NCI-H2081 (cell line): ENCODE data around the gene ZNF462.
"Not testable (repeated sequence)": the region's sequence is repeated elsewhere in the genome, so short reads cannot be mapped to it uniquely, and the experiment has no call there.

ENCODE experiments used
- DNase-seq, 2 experiments: peaks; one replicate each; lab custom pipeline; 2025; lab: John Stamatoyannopoulos, UW

Gene ZNF462

DNA sequence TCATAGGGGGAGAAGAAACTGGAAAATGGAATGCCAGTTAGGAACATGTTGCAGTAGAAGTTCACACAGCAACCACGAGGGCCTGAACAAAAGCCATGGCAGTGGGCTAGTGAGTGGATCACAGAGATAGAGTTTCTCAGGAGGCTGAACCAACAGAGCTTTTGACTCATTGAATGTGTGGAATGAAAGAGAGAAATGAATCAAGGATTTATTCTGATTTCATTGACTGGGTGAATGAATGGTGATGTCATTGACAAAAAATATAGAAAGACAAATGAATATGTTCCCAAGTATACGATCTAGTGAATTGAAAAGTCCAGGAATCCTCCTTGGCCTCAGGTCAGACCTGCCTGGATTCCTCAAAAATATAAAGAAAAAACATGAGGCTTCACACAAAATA, 99.2 kb downstream of the ZNF462 start:
- DNase-seq, result no peak

DNA sequence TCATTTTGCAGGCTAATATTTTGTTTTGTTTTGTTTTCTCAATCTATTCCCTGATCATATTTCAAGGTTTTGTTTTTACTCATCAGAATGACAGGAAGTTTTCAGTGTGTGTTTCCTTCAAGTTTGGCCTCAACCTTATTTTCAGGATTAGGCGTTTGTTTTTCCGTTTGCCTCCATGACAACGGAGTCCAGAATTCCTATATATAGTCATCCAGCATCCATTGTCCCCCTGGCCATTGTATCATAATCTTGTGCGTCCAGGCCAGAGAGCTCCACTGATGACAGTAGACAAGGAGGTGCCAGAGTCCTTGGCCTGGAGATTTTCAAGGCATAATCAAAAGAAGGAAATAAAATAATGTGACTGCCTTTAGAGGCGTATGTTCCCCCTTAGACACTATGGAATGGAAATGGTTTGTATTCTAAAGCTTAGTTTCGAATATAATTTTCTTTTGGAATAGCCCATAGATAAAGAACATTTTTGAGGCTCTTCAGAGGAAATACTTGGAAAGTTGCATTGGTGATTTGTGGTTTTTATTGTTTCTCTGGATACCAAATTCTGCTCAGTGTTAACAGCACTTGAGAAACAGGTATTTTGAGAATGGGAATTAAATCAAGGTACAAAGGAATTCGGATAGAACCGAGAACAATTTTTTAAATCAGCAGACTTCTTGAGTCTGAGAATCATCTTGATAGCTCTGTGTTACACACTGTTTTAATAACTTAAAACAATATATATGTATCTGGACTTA, 99.8 kb downstream of the ZNF462 start:
- no peak for DNase-seq

DNA sequence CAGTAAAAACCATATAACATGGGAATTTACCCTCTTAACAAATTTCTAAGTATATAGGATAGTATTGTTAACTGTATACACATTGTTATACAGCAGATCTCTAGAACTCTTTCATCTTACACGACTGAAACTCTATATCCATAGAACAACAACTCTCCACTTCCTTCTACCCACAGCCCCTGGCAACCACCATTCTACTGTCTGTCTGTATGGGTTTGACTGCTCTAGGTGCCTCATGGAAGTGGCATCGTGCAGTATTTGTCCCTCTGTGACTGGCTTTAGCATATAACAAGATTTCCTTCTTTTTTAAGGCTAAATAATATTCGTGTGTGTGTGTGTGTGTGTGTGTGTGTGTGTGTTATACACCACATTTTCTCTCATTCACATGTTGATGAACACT, 100.7 kb downstream of the ZNF462 start:
- DNase-seq, result no peak

DNA sequence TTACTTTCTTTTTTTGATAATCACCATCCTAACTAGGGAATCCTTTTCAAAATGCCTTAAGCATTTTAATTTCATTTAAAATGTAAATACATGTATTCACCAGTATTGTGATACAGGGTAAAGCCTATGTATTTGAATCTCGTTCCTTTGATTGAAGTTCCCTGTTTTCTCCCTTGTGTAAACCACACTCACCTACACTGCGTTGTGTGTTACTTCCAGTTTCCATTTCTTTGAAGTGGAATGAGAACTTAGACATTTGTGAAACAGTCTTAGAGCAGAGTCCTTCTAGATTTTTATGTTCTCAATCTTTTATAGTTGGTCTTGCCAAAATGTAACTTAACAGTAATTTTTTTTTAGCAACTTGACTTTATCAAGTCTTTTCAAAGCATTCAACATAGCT, 101.4 kb downstream of the ZNF462 start:
- DNase-seq, result no peak

DNA sequence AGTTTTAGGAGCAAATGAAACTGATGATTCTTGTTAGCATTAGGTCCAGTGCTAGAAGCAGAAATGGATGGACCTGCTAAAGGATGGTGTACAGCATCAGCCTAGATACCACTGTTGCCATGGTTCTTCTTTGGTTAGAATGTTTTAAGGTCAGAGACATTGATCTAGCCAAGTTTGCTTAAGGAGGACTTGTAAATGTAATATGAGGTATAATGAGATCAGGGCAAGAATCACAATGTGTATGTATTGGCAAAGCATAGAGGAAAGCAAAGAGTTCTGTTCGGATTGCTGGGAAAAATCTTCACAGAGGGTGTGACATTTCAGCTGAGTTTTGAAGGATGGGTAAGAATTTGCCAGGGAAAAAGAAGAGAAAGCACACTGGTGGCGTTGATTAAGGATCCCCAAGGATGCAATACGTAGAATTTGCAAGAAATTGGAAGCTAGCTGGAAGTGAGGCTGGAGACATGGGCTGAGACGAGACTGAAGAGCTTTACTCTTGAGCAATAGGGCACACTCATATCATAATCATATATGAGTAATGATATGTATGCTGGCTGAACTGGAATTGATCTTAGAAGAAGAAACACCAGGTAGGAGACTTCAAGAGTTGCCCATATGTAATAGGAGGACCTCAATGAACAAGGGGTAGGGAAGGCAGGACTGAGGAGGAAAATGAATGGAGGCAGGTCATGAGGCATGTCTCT, 102.0 kb downstream of the ZNF462 start:
- DNase-seq, result no peak

DNA sequence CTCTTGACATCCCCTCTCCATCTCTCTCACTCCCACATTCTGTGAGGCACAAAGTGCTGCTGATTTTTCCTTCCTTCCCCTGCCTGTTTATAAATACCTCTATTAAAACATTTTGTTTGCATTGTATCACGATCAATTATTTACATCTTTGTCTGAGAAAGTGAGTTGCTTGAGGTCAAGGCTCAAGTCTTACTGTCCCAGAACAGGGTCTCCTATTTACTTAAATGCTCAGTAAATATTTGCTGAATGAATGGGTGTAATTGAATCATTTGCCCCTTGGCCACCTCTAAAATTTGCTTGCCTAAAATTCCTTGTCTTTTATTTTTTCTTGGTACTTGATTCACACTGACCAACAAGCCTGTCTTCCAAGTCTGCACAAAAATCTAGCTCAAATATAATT, 103.5 kb downstream of the ZNF462 start:
- DNase-seq, result no peak

DNA sequence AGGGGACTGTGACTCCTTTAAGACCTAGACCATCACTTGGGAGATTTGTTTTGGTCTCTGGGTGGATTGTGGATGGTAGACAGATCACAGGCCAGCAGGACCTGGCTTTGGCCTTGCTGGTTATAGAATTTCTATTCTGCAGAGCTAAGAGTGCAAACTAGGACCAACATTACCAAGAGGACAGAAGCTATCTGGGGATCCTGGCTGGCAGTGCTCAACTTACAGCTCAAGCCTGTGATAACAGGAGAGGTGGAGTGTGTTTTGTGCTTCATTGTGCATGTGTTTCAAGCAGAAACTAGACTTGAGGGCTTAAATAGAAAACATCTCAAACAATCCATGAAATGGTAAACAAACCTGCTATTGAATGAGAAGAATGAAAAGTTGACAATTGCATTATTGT, 106.7 kb downstream of the ZNF462 start:
- DNase-seq, result no peak

DNA sequence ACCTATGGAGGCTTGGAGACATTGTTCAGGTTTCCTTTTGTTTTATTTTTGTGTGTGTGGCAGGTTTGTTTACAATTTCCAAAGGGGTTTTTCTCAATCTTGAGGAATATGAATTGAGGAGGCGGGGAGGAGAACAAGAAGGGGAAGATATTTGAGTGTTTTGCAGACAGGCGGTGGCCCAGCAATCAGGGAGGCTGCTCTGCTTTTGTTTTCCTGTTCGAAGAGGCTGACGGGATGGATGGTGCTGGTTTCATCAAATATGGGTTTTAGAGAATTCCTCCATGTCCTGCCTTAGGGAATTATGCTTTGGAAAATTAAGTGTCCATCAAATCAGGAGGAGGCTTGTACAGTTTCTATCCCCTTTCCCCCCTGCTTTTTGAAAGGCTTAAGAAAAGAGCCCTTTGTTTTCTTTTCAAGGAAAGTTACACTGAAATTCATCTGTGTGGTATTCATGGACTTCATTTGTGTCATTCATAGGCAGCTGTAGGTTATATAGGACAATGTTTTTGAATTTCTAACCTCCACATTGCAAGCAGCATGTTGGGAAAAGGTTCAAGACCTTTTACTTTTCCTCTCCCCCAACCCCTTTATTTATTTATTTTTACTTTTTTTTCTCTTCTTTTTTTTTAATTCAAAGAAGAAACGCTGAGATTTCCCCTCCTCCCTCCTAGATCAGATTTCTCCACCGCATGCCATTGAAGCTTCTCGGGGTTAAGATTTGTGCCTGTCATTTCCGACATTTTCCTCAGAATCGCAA, 107.4 kb downstream of the ZNF462 start:
- peak; percentile 39 to 47 for DNase-seq

DNA sequence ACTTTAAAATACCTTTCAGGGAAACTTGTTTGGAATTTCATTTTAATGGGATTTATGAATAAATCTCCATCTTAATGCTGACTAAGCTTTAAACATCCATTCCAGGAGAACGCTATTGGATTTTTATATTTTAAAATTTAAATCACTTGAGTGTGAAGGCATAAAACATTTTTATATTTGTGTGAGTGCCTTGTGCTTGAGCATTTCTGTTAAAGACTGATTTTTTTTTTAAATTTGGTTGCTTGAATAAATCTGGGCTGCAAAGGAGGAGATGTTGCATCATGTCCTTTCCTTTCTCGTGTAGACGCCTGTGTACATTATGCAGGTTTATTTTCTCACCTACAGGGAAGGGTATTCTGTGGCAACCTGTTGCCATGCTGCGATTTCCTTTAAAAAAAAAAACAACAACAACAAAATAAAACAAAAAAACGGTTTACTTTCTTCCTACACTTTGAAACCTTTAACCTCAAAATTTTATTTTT, 108.1 kb downstream of the ZNF462 start:
- no peak for DNase-seq

DNA sequence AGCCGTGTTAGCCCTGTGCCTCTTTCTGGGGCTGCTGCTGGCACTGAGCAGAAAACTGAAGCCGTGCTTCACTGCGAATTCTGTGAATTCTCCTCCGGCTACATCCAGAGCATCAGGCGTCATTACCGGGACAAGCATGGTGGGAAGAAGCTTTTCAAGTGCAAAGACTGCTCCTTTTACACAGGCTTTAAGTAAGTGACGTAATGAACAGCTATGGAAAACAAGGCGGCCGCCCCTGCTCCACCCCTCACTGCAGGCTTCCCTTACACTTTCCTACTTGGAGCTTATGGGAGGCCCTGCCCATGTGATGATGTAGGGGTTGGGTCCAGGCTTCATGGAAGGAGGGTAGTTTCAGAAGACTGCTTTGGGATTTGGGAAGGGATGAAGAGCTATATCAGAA, 109.1 kb downstream of the ZNF462 start:
- no peak for DNase-seq

DNA sequence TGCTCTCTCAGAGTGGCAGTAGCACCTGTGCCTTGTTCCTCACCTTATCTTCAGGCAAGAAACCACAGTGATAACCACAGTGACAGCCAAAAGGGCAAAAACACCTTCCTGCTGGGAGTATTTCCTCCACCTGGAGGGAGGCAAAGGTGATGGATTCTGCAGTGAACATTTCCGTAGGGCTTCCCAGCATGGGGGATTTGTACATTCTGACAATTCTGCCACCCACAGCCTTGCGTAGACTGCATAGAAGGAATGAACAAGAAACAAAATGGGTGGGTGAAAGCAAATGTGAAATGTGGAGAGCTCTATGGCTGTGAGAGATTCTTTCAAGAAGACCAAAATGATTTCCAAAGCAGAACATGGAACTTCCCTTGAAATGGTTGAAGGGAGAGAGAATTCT, 111.4 kb downstream of the ZNF462 start:
- no peak for DNase-seq

DNA sequence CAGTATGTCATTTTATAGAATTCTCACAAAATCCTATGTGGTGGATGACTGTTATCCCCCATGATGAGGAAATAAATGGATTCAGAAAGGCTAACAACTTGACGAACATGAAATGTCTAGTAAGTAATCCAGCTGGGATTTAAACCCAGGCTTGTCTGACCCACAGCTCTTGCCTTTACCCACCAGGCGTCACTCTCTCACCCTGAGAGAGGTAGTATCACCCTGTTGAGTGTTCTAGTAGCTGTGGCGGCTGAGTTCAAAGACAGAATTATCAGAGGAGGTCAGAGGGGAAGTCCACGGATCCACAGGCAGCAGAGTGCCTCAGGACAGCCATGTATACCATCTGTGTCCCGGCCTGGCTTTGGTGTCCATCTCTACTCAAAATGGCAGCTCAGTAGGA, 113.8 kb downstream of the ZNF462 start:
- no peak for DNase-seq

DNA sequence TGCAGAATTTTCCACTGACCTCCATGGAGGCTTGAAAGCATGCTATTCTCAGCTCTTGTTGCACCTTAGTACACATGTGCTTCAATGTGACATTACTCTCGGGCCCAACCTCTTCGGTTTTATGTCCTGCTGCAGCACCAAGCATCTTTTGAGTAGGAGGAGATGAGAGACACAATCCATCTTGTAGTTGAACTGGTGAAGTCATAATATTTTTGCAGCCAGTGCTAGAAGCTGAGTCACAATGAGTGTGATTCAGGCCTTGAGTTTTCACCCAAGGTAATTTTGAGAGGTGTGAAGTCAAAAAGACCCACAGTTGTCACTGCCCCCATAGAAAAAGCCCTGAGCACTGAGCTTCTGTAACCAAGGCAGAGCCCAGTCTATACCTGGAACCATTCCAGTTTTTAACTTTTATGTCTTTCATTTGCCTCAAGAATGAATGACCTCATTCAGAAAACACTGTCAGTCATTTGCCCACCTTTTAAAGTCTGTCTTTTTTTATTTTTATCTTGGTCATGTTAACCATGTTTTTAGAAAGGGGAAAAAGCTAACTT, 117.7 kb downstream of the ZNF462 start:
- no peak for DNase-seq

DNA sequence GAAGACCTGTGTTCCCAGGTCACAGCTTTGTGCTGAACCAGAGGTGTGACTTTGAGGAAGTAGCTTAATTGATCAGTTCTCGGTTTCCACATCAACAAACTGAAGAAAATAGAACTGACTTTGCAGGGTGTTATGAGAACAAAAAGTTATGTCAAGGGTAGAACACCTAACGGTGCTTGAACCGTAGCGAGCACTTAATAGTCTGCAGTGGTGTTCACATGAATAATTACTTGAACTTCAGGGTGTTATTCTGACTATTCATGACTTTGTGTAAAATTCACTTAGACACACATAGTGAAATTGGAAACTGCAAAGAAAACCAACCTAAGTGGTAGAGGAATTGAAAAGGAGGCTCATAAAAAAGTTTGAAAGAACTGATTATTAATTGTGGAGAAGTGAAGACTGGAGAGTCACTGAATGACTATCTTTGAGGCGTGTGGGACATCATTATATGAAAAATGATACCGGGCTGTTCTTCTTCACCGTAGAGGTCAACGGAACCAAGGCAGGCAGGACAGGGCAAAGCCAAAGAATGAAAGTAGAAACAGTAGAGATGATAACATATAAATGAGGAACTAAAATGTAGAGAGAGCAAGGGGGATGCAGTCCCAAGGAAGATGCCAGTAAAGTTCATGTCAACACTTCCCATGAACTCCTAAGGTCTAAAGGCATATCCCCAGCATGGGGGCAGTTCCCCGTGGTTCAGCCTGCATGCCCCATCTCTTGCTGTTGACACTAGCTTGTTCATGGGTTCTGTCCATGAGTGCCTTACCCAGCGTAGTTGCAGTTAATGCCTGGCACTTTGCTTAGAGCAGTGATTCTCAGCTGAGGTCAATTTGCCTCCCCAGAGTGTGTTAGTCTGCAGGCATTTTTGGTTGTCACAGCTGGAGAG, 118.7 kb downstream of the ZNF462 start:
- no peak for DNase-seq

DNA sequence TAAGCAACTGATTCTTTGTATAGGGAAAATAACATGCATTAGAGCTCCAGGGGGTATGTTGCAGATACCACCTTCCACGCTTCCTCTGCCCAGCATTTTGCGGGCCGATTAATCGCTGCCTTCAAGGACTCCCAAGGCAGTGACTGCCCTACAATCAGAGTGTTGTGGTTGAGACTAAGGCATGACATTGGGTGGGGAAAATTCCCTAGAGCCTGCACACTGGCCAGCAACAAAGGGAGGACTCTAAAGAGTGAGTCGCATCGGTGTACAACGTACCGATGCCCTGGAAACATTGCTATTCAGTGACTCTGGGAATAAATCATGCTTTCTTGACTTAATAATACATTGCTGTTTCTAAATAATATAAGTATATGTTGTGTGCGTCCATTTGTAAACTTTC, 119.7 kb downstream of the ZNF462 start:
- DNase-seq, result no peak

DNA sequence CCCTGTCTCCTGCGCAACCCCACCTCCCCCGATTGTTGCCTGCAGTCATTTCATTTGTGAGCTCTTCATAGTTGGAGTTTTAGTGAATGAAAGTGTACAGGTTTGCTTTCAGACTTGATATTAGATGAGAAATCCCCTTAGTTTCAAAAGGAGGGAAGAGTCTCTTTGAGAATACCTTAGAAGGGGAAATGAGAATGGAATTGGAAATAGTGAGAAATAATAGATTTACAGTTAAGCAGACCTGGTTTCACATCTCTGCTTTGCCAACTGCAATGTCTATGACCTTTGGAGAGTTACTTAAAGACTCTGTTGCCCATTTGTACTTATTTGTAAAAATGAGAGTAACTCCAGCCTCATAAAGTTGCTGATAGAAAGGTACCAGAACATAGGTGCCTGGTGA, 120.4 kb downstream of the ZNF462 start:
- DNase-seq, result no peak

DNA sequence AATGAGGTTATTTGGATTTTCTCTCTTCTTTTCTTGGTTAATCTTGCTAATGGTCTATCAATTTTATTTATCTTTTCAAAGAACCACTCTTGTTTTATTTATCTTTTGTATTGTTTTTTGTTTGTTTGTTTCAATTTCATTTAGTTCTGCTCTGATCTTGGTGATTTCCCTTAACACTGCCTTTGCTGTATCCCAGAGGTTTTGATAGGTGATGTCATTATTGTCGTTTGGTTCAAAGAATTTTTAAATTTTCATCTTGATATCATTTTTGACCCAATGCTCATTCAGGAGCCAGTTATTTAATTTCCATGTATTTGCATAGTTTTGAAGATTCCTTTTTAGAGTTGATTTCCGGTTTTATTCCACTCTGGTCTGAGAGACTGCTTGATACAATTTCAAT, 126.9 kb downstream of the ZNF462 start:
- DNase-seq, result not testable (repeated sequence)

DNA sequence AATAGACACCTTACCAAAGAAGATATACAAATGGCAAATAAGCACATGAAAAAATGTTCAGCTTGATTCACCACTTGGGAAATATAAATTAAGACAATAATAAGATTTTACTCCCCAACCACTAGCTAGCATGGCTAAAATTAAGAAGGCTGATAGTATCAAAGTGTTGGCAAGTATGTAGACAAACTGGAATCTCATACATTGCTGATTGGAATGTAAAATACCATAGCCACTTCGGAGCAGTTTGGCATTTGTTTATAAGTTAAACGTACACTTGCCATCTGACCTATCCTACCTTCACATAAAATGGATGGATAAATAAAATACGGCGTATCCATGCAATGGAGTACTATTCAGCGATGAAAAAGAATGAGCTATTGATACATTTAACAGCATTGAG, 129.2 kb downstream of the ZNF462 start:
- no peak for DNase-seq

DNA sequence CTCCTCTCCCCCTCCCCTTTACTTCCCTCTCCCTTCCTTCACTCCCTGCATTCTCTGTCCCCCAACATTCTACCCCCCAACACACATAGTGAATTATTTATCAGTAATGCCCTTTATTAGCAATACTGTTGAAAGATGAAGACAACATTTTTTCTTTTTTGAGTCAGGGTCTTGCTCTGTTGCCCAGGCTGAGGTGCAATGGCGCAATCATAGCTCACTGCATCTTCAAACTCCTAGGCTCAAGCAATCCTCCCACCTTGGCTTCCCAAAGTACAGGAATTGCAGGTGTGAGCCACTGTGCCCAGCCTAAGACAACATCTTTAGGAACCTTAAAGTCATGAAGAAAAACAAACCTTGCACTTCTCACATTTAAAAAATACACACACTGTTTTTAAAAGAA, 130.6 kb downstream of the ZNF462 start:
- DNase-seq, result no peak

DNA sequence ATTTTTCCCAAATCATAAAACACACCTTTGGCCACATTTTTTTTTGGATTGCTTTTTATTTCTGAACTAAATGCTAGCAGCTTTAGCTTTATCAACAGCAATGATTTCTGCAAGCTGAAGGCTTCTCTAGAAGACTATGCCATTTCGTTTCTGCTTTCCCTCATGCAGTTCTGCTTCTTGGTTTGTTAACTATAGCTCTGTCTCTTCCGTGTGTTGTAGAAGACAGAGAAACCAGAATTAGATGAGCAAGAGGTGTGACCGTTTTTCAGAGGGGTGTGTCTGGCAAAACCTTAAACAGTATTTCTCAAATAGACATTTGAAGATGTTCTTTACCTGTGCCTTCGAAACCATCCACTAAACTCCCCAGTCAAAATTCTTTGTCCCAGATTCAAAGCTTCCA, 131.5 kb downstream of the ZNF462 start:
- no peak for DNase-seq

DNA sequence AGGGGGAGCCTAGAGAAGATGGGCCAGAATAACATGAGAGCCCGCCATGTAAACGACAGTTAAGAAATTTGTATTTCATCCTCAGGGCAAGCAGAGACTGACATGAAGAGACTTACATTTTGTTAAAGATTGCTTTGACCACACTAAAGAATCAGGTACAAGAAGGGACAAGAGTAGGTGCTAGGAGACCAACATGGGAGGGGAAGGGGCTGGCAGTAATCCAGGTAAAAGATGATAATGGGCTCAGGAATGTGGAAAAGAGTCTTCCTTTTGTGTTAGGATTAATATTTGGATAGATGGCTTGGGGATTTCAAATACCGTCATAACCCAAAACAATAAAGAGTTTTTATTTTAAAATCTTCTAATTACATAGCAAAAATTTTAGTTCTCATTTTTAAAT, 137.3 kb downstream of the ZNF462 start:
- no peak for DNase-seq

DNA sequence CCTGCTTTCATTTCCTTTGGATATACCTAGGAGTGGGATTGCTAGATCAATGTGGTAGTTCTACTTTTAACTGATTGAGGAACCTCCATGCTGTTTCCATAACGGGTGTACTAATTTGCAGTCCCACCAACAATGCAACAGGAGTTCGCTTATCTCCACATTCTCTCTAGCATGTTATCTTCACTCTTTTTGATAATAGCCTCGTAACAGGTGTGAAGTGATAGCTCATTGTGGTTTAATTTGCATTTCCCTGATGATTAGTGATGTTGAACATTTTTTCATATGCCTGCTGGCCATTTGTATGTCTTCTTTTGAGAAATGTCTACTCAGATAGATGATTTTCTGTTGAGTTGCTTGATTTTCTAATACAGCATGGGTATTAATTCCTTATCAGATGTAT, 142.2 kb downstream of the ZNF462 start:
- DNase-seq, result no peak
